HCT116 (cell line): ENCODE measurements around the gene STX12.

Source experiments
- CBX3 ChIP-seq: IDR thresholded peaks from 2 replicates; pipeline ENCODE4 v1.6.1; 2012; ENCODE audit warnings: low read depth
- CTCF ChIP-seq, 3 experiments: fragments of 200-600 bp in 1 of 3; sonication (generic) in 1 of 3; IDR thresholded peaks in 2 of 3; conservative IDR thresholded peaks in 1 of 3; 2 replicates each; pipeline ENCODE4 v1.5.1; 2012 to 2017; ENCODE audit warnings: low read depth in 2 of 3, low read length in 2 of 3, antibody characterized with exemption in 1 of 3, borderline replicate concordance in 1 of 3, control low read depth in 1 of 3, mild to moderate bottlenecking in 1 of 3, mixed read lengths in 1 of 3, mixed run types in 1 of 3, moderate library complexity in 1 of 3; ENCODE audit not compliant: insufficient read depth in 1 of 3
- POLR2A ChIP-seq: IDR thresholded peaks from 2 replicates; pipeline ENCODE4 v1.7.0; 2011; ENCODE audit warnings: borderline replicate concordance; ENCODE audit not compliant: insufficient read depth, insufficient read length; ENCODE audit errors: extremely low read depth
- SRF ChIP-seq: IDR thresholded peaks from 2 replicates; pipeline ENCODE4 v1.6.1; 2012; ENCODE audit warnings: low read depth

DNA sequence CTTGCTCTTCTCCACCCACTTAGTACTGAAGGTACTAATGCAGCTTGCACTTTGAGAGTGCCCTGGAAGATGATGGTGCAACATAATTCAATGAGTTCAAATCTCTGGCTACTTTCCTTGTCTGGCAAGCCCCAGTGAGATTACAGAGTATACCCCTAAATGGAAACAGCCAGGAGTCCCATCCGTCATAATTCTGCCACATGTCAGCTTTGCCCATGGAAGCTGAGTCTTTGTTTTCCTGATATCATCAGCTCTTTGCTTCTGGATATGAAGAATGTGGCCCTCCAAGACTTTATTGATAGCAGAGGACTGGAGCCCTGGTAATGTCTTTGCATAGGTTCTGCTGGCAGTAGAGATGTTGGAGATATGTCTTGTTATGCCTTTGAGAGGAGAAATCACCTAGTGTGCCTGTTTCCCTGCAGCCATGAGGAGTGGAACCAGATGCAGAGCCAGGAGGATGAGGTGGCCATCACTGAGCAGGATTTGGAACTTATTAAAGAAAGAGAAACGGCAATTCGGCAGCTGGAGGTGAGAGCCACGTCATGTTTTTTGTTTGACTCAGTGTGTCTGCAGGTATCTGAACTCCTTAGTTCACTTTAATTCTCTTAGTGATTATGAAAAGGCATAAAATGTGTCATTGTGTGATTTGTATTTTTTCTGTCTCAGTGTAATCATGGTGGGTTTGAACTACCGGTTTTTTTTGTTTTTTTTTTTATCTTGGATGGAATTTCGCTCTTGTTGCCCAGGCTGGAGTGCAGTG, 38.9 kb downstream of the STX12 start:
- no peak for TF ChIP-seq SRF
- TF ChIP-seq POLR2A = no peak
- TF ChIP-seq CTCF (IDR thresholded peaks at IDR 0.05 in 2 of 3, conservative IDR thresholded peaks at IDR 0.05 in 1 of 3; ENCODE audit: borderline replicate concordance in 1 of 3, insufficient read depth in 1 of 3, low read depth in 2 of 3, low read length in 2 of 3) = no peak
- no peak for TF ChIP-seq CBX3
